GM12878 (cell line): ENCODE measurements around the gene ST7. TPM values are rescaled to one million over a fixed set of nuclear protein-coding genes. Genes with fewer than 3 reads are reported as not detected.

ENCODE experiments used
- ATAC-seq: fragments of 200-7000 bp; cut with Tn5 transposase; 3 replicates; pipeline ENCODE4 v1.9.1; 2020; ENCODE audit warnings: mild to moderate bottlenecking, moderate library complexity
- BruUV-seq: library from RNA; stranded (reverse); fragments of 400-500 nt; replicated peaks from 2 replicates; lab custom pipeline; 2021; lab: Mats Ljungman, UMichigan
- CTCF ChIA-PET: fragments of 300-600 bp; sonication (Branson Sonifier 250); formaldehyde crosslinking; extraction: SDS; loops from one replicate; lab custom pipeline; 2021; ENCODE audit warnings: inconsistent platforms; lab: Yijun Ruan, JAX
- POLR2A ChIA-PET: fragments of 350-600 bp; formaldehyde crosslinking; extraction: SDS; loops from one replicate; lab custom pipeline; 2021; ENCODE audit warnings: inconsistent platforms; lab: Charles Lee
- RAD21 ChIA-PET: fragments of 300-600 bp; sonication (Branson Sonifier 250); formaldehyde crosslinking; loops from one replicate; lab custom pipeline; 2023; ENCODE audit warnings: antibody characterized with exemption; ENCODE audit not compliant: unreplicated experiment; lab: Charles Lee
- SMC1A ChIA-PET: fragments of 300-600 bp; sonication (Branson Sonifier 250); formaldehyde crosslinking; loops from one replicate; lab custom pipeline; 2023; ENCODE audit not compliant: unreplicated experiment, uncharacterized antibody; lab: Charles Lee
- DNase-seq: peaks from one replicate; pipeline ENCODE4 v3.0.0-alpha.2; 2011; ENCODE audit warnings: low read depth, low spot score
- FAIRE-seq: peaks from 3 replicates; lab custom pipeline; 2011; peaks lifted over from hg19 to GRCh38; lab: Jason Lieb, UNC
- H2AFZ ChIP-seq: 2 replicates; pipeline ENCODE4 v1.6.0; 2011; ENCODE audit warnings: low read depth, low read length, control low read depth; ENCODE audit not compliant: control insufficient read depth
- H3K27ac ChIP-seq: 2 replicates; pipeline ENCODE4 v1.5.1; 2011; ENCODE audit warnings: control low read depth; ENCODE audit not compliant: control insufficient read depth, insufficient read depth
- H3K27me3 ChIP-seq, 2 experiments: replicated peaks in 1 of 2; 2 replicates each; pipeline versions ENCODE4 v1.6.0 to v1.6.1; 2011; ENCODE audit warnings: low read length in 1 of 2; ENCODE audit not compliant: control insufficient read depth in 2 of 2, insufficient read depth in 2 of 2
- H3K36me3 ChIP-seq, 2 experiments: 2 replicates each; pipeline ENCODE4 v1.5.1; 2011; ENCODE audit warnings: low read length in 1 of 2; ENCODE audit not compliant: control insufficient read depth in 2 of 2, insufficient read depth in 2 of 2
- H3K4me1 ChIP-seq: 2 replicates; pipeline ENCODE4 v1.6.1; 2011; ENCODE audit warnings: mild to moderate bottlenecking, low read length, moderate library complexity, mixed read lengths; ENCODE audit not compliant: control insufficient read depth, insufficient read depth
- H3K4me2 ChIP-seq: 2 replicates; pipeline ENCODE4 v1.6.0; 2011; ENCODE audit warnings: control low read depth; ENCODE audit not compliant: control insufficient read depth, insufficient read depth
- H3K4me3 ChIP-seq: fragments of 200-600 bp; sonication (generic); 2 replicates; pipeline ENCODE4 v1.5.1; 2016
- H3K79me2 ChIP-seq: 2 replicates; pipeline ENCODE4 v1.6.0; 2011; ENCODE audit warnings: low read length; ENCODE audit not compliant: control insufficient read depth, insufficient read depth
- H3K9ac ChIP-seq: 2 replicates; pipeline ENCODE4 v1.8.0; 2011; ENCODE audit warnings: low read length, control low read depth, mixed read lengths; ENCODE audit not compliant: control insufficient read depth, insufficient read depth
- H3K9me3 ChIP-seq: replicated peaks from 3 replicates; pipeline ENCODE4 v1.5.1; 2011; ENCODE audit warnings: mild to moderate bottlenecking, low read length; ENCODE audit not compliant: control insufficient read depth, insufficient read depth
- H4K20me1 ChIP-seq: 2 replicates; pipeline ENCODE4 v1.6.0; 2011; ENCODE audit not compliant: control insufficient read depth, insufficient read depth
- CEBPB ChIP-seq, 2 experiments: fragments of 150-350 bp in 1 of 2; IDR thresholded peaks; 2 replicates each; pipeline ENCODE4 v1.6.1; 2012 to 2014; ENCODE audit warnings: low read depth in 2 of 2, low read length in 2 of 2, borderline replicate concordance in 1 of 2, inconsistent platforms in 1 of 2
- CTCF ChIP-seq, 3 experiments: IDR thresholded peaks in 2 of 3; conservative IDR thresholded peaks in 1 of 3; 2 replicates each; pipeline ENCODE4 v1.5.1; 2011; ENCODE audit warnings: low read depth in 3 of 3, low read length in 3 of 3, mild to moderate bottlenecking in 3 of 3, control low read depth in 2 of 3, moderate library complexity in 2 of 3, inconsistent platforms in 1 of 3, mixed read lengths in 1 of 3; ENCODE audit not compliant: control insufficient read depth in 2 of 3, insufficient read depth in 1 of 3; ENCODE audit errors: extremely low read depth in 1 of 3
- CUX1 ChIP-seq: IDR thresholded peaks from 2 replicates; pipeline ENCODE4 v1.6.1; 2012; ENCODE audit warnings: improper control_type of control experiment, low read depth, low read length; ENCODE audit not compliant: insufficient replicate concordance
- EGR1 ChIP-seq, 2 experiments: IDR thresholded peaks; 1 replicate in 1 of 2; 2 replicates in 1 of 2; pipeline ENCODE4 v1.6.1; 2011 to 2012; ENCODE audit warnings: low read depth in 2 of 2, low read length in 2 of 2, borderline replicate concordance in 1 of 2, mild to moderate bottlenecking in 1 of 2, moderate library complexity in 1 of 2
- MTA2 ChIP-seq: fragments of 450-650 bp; IDR thresholded peaks from 2 replicates; pipeline ENCODE4 v1.6.1; 2016; ENCODE audit warnings: low read depth, mild to moderate bottlenecking, moderate library complexity
- MXI1 ChIP-seq: fragments of 150-350 bp; IDR thresholded peaks from 2 replicates; pipeline ENCODE4 v1.6.1; 2011; ENCODE audit warnings: low read depth, mild to moderate bottlenecking, inconsistent platforms, low read length, improper control_type of control experiment
- NBN ChIP-seq: fragments of 450-650 bp; IDR thresholded peaks from 2 replicates; pipeline ENCODE4 v1.6.1; 2016
- NFYA ChIP-seq: IDR thresholded peaks from 2 replicates; pipeline ENCODE4 v1.6.1; 2011; ENCODE audit warnings: low read depth, mild to moderate bottlenecking, low read length, improper control_type of control experiment, borderline replicate concordance
- RAD21 ChIP-seq: IDR thresholded peaks from 2 replicates; pipeline ENCODE4 v1.6.1; 2011; ENCODE audit warnings: mild to moderate bottlenecking, low read depth, low read length, moderate library complexity; ENCODE audit not compliant: insufficient read depth
- SMC3 ChIP-seq: IDR thresholded peaks from 2 replicates; pipeline ENCODE4 v1.6.1; 2011; ENCODE audit warnings: low read length, improper control_type of control experiment, borderline replicate concordance
- ZBTB33 ChIP-seq: fragments of 450-650 bp; IDR thresholded peaks from 2 replicates; pipeline ENCODE4 v1.6.1; 2017; ENCODE audit warnings: mild to moderate bottlenecking
- WGBS: methylation state at CpG from one replicate; pipeline ENCODE4 v1.1.6; 2016; ENCODE audit warnings: low lambda C conversion rate; ENCODE audit not compliant: insufficient replicate concordance, insufficient coverage; ENCODE audit errors: missing lambda C conversion rate; 5-methylcytosine and 5-hydroxymethylcytosine counted together
- in situ Hi-C: fragments of 300-500 bp; cut with MboI; formaldehyde crosslinking; loops from 9 replicates; pipeline ENCODE4 v1.14.3; 2018; ENCODE audit warnings: mixed read lengths
- intact Hi-C: fragments of 100-400 bp; cut with micrococcal nuclease; formaldehyde crosslinking; loops from one replicate; pipeline ENCODE4 v1.14.2; 2022; ENCODE audit not compliant: unreplicated experiment
- polyA plus RNA-seq, 11 experiments: library from polyadenylated mRNA; depleted of rRNA in 4 of 11; unstranded in 6 of 11; stranded (reverse) in 5 of 11; fragments of >200 nt; fragmentation: Nextera tagmentation in 4 of 11; fragmentation: Illumina TruSeq in 1 of 11; extraction: Ambion mirVana in 4 of 11; extraction: Trizol in 1 of 11; gene quantifications; 1 replicate in 1 of 11; 2 replicates in 10 of 11; pipeline versions ENCODE4 v1.2.1 to v1.2.3, GENCODE V29; 2011 to 2016; ENCODE audit warnings: inconsistent platforms in 2 of 11, missing spikeins in 2 of 11, low read depth in 1 of 11
- total RNA-seq, 4 experiments: library from RNA; depleted of rRNA in 3 of 4; stranded (reverse); fragments of >200 nt in 3 of 4; fragmentation: Illumina TruSeq in 1 of 4; extraction: Trizol in 1 of 4; gene quantifications; 2 replicates each; pipeline versions ENCODE4 v1.2.1 to v1.2.3, GENCODE V29; 2013 to 2021

The ST7 gene
- total and polyA plus RNA-seq, 10 of the 15 experiments (the other 5 are each of a cell fraction or from before 2014, with no cell fraction given) = 27.7 to 76.4 (median 53.6) TPM

GRCh38 chr7:117012696-117013095 is 59.4 kb downstream of the ST7 start:
- FAIRE-seq = no peak
- CTCF ChIA-PET = interaction anchor here (0.6 to 10.7 kb wide), 20 partner anchors 10 to 140 kb away, joined by 3 to 287 read pairs (median 5); no protein-coding TSS in a partner anchor
- in situ Hi-C loops = no loop called here
- RAD21 ChIA-PET = interaction anchor here (0.6 to 9.2 kb wide), 21 partner anchors 10 to 399 kb away, joined by 3 to 112 read pairs (median 5); no protein-coding TSS in a partner anchor
- Histone ChIP-seq H3K79me2 (peaks cover 90% of the 10 kb centered on the region), H3K9ac (peak overlapping the region; percentile 82), H3K36me3 (no peaks in the 10 kb centered on the region), H3K4me1 (peaks cover 52% of the 10 kb centered on the region), H4K20me1 (no peaks in the 10 kb centered on the region), H3K4me2 (peak overlapping the region; percentile 99; the same call in 1 of the 2 replicates), H3K27ac (peak overlapping the region; percentile 100), H3K27me3 (no peaks in the 10 kb centered on the region), H2AFZ (no peak overlapping the region)
- POLR2A ChIA-PET = interaction anchor here (0.7 to 2.1 kb wide), 9 partner anchors 11 to 148 kb away, joined by 3 to 16 read pairs (median 5); no protein-coding TSS in a partner anchor
- WGBS = 9% methylated on average over 1 of the region's 1 CpG
- TF ChIP-seq MTA2 = no peak
- TF ChIP-seq CUX1 = peak; percentile 1
- no peak for TF ChIP-seq MXI1
- TF ChIP-seq ZBTB33 = no peak
- TF ChIP-seq CTCF (IDR thresholded peaks at IDR 0.05 in 2 of 3, conservative IDR thresholded peaks at IDR 0.05 in 1 of 3; ENCODE audit: control insufficient read depth in 2 of 3, extremely low read depth in 1 of 3, insufficient read depth in 1 of 3, low read depth in 3 of 3, low read length in 3 of 3) = peak; percentile 34 to 58 (median 54); a peak in 5 of 6 replicates
- no peak for TF ChIP-seq NFYA
- no peak for TF ChIP-seq CEBPB (IDR thresholded peaks at IDR 0.05; ENCODE audit: borderline replicate concordance in 1 of 2, low read depth in 2 of 2, low read length in 2 of 2)
- peak; percentile 85 for TF ChIP-seq RAD21
- TF ChIP-seq SMC3 = peak; percentile 65; the same call in 1 of the 2 replicates
- no peak for TF ChIP-seq EGR1 (IDR thresholded peaks at IDR 0.05; ENCODE audit: borderline replicate concordance in 1 of 2, low read depth in 2 of 2, low read length in 2 of 2)
- TF ChIP-seq NBN = no peak
- TF ChIP-seq, all 136 proteins: peak for 4
- peak; percentile 40 for ATAC-seq
- BruUV-seq = no TSS peak
- SMC1A ChIA-PET = interaction anchor here (0.5 to 11.1 kb wide), 19 partner anchors 10 to 172 kb away, joined by 3 to 223 read pairs (median 6); no protein-coding TSS in a partner anchor
- Histone ChIP-seq H3K4me3 (no peak overlapping the region), H3K9me3 (no peaks in the 10 kb centered on the region)
- intact Hi-C loops = loop anchor here (1.0 to 10.0 kb wide), 3 partner anchors 24 to 1172 kb away; partner anchors contain the start of gene LSM8
- DNase-seq = peak; percentile 46
